Fibroblast of peridontal ligament (primary cell): Measurements from ENCODE around the gene UBA6.

Source experiments
- DNase-seq: peaks from one replicate; pipeline ENCODE4 v3.0.0-alpha.2; 2010; ENCODE audit errors: extremely low read depth

UBA6 gene

GRCh38 chr4:67576059-67576466 lies 124.9 kb downstream of the UBA6 start:
- DNase-seq: no peak

DNA sequence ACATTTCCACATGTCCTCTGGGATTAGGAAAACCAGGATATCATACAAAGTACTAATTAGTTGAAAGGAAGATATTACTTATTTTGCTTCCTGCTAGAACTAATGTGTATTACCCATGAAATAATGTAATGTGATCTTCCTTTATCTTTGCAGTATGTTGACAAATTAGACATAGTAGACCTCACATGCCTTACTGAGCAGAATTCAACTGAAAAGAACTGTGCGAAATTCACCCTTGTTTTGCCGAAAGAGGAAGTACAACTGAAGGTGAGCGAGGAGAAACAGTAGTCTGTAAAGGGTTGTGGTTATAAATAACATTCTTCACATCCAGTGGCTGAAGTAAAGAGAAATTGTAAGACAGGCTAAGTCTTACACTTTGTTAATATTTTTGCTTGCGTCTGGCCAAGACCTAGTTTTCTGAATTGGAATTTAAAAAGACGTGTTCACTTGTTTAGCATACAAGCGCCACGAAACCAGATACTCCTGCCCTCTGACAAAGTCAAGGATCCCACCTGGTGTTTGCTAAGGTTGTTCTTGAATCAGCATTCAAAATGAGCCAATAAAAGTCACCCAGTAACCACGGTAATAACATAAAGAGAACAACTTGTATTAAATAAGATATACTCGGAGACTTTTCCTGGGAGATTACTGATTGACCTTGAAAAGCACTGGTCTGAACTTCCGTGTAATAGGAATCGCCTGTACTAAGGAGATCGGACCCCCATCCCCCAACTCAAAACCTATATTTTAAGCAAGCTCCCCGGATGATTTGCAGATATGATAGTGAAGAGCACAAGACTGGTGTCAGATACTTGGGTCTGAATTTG lies 125.5 kb downstream of the UBA6 start:
- no peak for DNase-seq

DNA sequence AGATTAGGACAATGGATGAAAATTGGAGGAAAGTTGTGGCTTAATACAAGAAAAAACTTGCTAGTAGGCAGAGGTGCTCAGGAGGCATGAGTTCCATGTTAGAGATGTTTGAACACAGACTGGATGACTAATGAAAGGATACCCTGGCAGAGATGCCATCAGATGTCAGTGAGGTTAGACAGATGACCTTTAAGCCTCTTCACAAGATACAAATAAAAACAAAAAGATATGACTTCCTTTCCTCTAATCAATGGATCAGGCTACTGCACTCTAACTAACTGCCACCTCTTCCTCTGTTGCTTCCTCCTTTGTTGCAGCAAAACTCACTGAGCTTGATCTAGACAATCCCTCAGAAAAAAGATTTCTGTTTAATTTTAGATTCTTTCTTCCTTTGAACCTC lies 127.8 kb downstream of the UBA6 start:
- no peak for DNase-seq

GRCh38 chr4:67571975-67572374 lies 129.0 kb downstream of the UBA6 start:
- DNase-seq: no peak

- no peak for DNase-seq
Observed at GRCh38 chr4:67570537-67570936, 130.4 kb downstream of the UBA6 start.

DNA sequence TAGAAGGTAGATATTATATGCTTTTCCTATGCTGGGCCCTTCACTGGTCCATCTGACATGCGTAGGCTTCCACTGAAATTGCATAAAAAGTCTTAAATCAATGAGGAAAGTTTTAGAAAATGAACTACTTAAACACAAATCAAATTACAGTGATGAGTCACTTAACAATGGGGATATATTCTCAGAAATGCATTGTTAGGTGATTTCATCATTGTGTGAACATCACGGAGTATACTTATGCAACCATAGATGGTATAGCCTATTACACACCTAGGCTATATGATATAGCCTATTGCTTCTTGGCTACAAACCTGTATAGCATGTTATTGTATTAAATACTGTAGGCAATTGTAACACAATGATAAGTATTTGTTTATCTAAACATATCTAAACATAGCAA lies 132.1 kb downstream of the UBA6 start:
- no peak for DNase-seq

GRCh38 chr4:67566335-67566734 lies 134.6 kb downstream of the UBA6 start:
- no peak for DNase-seq

DNA sequence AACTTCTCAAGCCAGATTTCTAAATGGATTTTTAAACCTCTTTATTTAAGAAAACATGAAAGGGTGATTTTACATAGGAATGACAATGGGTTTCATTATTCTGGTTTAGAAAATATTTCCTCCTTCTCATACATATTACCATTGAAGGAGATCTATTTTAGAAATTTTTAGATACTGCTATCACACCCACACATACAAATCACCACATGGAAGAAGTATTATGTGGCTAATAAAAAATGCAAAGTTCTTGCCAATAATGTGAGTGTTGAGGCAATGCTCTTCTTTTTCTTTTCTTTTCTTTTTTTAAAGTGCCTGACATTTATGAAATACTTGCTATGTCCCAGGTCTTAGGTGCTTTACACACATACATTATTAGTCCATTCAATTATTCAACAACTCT lies 135.7 kb downstream of the UBA6 start:
- no peak for DNase-seq
